Measurements from ENCODE around the gene SLN.

GRCh38 chr11:107702723-107703122 is 9.1 kb downstream of the SLN start:
- no peak for TF ChIP-seq CTCF (IDR thresholded peaks at IDR 0.05)
- no peak for TF ChIP-seq POLR2A (IDR thresholded peaks at IDR 0.05)

All from breast epithelium (tissue), 3 donors.